SK-N-SH (cell line): ENCODE results near the gene ZNF217.

ENCODE experiments used
- GABPA ChIP-seq: IDR thresholded peaks from 2 replicates; pipeline ENCODE4 v1.4.0; 2012; ENCODE audit warnings: low read depth, mild to moderate bottlenecking
- POLR2AphosphoS5 ChIP-seq: IDR thresholded peaks from 2 replicates; pipeline ENCODE4 v1.6.1; 2012; ENCODE audit warnings: low read depth, low read length
- RAD21 ChIP-seq: IDR thresholded peaks from 2 replicates; pipeline ENCODE4 v1.6.1; 2012; ENCODE audit warnings: mild to moderate bottlenecking, low read length
- RCOR1 ChIP-seq: fragments of 150-350 bp; IDR thresholded peaks from 2 replicates; pipeline ENCODE4 v1.6.1; 2017; ENCODE audit warnings: antibody characterized with exemption, low read length
- RFX5 ChIP-seq: IDR thresholded peaks from 2 replicates; pipeline ENCODE4 v1.6.1; 2012; ENCODE audit warnings: mild to moderate bottlenecking, improper control_type of control experiment, low read length
- SIN3A ChIP-seq: IDR thresholded peaks from 2 replicates; pipeline ENCODE4 v1.6.1; 2012; ENCODE audit warnings: low read depth, mild to moderate bottlenecking, low read length, moderate library complexity, borderline replicate concordance
- TF ChIP-seq, protein P1 (sequence below): fragments of 200-600 bp; sonication (generic); IDR thresholded peaks from 2 replicates; pipeline ENCODE4 v1.6.1; 2017; ENCODE audit warnings: antibody characterized with exemption, mild to moderate bottlenecking, moderate library complexity
- TF ChIP-seq, protein P2 (sequence below): IDR thresholded peaks from 2 replicates; pipeline ENCODE4 v1.4.0; 2012; ENCODE audit warnings: low read depth, borderline replicate concordance

DNA sequence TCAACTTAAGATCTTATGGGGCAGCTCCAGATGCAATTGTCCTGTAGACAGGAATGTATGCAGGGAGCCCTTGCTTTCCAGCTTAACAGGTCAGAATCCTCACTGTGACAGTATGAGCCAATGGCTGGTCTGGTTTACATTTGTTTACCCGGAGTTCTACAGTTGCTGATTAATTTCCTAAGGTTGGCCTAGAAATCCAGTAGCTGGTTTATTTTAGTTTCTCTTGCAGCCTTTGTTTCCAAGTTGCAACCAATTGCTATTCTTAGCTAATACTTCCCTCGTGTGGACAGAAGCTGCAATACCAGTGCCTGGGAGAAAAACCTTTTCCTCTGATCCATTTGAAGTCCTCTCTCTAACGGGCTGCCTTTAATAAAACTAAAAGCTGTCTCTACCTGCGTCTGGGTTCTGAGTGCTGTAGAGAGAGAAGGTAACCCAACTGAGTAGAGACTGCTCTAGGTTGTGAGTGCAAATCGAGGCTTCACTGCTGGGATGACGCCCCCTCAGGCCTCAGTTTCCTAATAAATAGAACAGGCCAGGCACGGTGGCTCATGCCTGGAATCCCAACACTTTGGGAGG, 45.9 kb downstream of the ZNF217 start:
- TF ChIP-seq GABPA = no peak
- TF ChIP-seq RFX5 = no peak
- TF ChIP-seq, protein P1, sequence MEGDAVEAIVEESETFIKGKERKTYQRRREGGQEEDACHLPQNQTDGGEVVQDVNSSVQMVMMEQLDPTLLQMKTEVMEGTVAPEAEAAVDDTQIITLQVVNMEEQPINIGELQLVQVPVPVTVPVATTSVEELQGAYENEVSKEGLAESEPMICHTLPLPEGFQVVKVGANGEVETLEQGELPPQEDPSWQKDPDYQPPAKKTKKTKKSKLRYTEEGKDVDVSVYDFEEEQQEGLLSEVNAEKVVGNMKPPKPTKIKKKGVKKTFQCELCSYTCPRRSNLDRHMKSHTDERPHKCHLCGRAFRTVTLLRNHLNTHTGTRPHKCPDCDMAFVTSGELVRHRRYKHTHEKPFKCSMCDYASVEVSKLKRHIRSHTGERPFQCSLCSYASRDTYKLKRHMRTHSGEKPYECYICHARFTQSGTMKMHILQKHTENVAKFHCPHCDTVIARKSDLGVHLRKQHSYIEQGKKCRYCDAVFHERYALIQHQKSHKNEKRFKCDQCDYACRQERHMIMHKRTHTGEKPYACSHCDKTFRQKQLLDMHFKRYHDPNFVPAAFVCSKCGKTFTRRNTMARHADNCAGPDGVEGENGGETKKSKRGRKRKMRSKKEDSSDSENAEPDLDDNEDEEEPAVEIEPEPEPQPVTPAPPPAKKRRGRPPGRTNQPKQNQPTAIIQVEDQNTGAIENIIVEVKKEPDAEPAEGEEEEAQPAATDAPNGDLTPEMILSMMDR = peak; percentile 81
- no peak for TF ChIP-seq POLR2AphosphoS5
- TF ChIP-seq, protein P2, sequence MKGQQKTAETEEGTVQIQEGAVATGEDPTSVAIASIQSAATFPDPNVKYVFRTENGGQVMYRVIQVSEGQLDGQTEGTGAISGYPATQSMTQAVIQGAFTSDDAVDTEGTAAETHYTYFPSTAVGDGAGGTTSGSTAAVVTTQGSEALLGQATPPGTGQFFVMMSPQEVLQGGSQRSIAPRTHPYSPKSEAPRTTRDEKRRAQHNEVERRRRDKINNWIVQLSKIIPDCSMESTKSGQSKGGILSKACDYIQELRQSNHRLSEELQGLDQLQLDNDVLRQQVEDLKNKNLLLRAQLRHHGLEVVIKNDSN = no peak
- peak; percentile 98 for TF ChIP-seq RAD21
- TF ChIP-seq SIN3A = no peak
- TF ChIP-seq RCOR1 = no peak
